Keratinocyte (primary cell): ENCODE measurements around the gene VMP1. TPM values are rescaled to one million over a fixed set of nuclear protein-coding genes. Genes with fewer than 3 reads are reported as not detected.

ENCODE experiments used
- DNase-seq: peaks from one replicate; pipeline ENCODE4 v3.0.0-alpha.2; 2011; ENCODE audit warnings: low read depth, missing footprints, low spot score
- FAIRE-seq: peaks from 2 replicates; lab custom pipeline; 2011; peaks lifted over from hg19 to GRCh38; lab: Jason Lieb, UNC
- H2AFZ ChIP-seq: 2 replicates; pipeline ENCODE4 v1.6.0; 2012; ENCODE audit warnings: low read length, control low read depth, inconsistent platforms; ENCODE audit not compliant: control insufficient read depth
- H3K27ac ChIP-seq: 2 replicates; pipeline ENCODE4 v1.5.1; 2011; ENCODE audit warnings: low read length; ENCODE audit not compliant: control insufficient read depth, insufficient read depth
- H3K27me3 ChIP-seq: 3 replicates; pipeline ENCODE4 v1.6.0; 2011; ENCODE audit warnings: low read length; ENCODE audit not compliant: control insufficient read depth, insufficient read depth; ENCODE audit errors: extremely low read depth
- H3K36me3 ChIP-seq, 2 experiments: 2 replicates in 1 of 2; 3 replicates in 1 of 2; pipeline ENCODE4 v1.5.1; 2011; ENCODE audit warnings: low read length in 2 of 2, mild to moderate bottlenecking in 1 of 2; ENCODE audit not compliant: control insufficient read depth in 2 of 2, insufficient read depth in 2 of 2; ENCODE audit errors: extremely low read depth in 1 of 2
- H3K4me1 ChIP-seq: 3 replicates; pipeline ENCODE4 v1.5.1; 2011; ENCODE audit warnings: low read length; ENCODE audit not compliant: control insufficient read depth, insufficient read depth; ENCODE audit errors: extremely low read depth
- H3K4me2 ChIP-seq: 3 replicates; pipeline ENCODE4 v1.6.0; 2011; ENCODE audit warnings: low read depth, low read length; ENCODE audit not compliant: control insufficient read depth, insufficient read depth; ENCODE audit errors: extremely low read depth
- H3K4me3 ChIP-seq, 3 experiments: fragments of 200-600 bp in 1 of 3; sonication (generic) in 1 of 3; 2 replicates in 2 of 3; 3 replicates in 1 of 3; pipeline ENCODE4 v1.5.1; 2011 to 2016; ENCODE audit warnings: low read length in 3 of 3, mild to moderate bottlenecking in 3 of 3, control low read depth in 2 of 3, inconsistent platforms in 1 of 3, low read depth in 1 of 3, mixed read lengths in 1 of 3, mixed run types in 1 of 3, moderate library complexity in 1 of 3; ENCODE audit not compliant: control insufficient read depth in 2 of 3, insufficient read depth in 2 of 3; ENCODE audit errors: extremely low read depth in 1 of 3
- H3K79me2 ChIP-seq: 2 replicates; pipeline ENCODE4 v1.6.0; 2012; ENCODE audit warnings: low read length; ENCODE audit not compliant: control insufficient read depth, insufficient read depth
- H3K9ac ChIP-seq: 3 replicates; pipeline ENCODE4 v1.6.0; 2011; ENCODE audit warnings: low read length; ENCODE audit not compliant: control insufficient read depth, insufficient read depth; ENCODE audit errors: extremely low read depth
- H3K9me1 ChIP-seq: 3 replicates; pipeline ENCODE4 v1.6.0; 2011; ENCODE audit warnings: low read length; ENCODE audit not compliant: control insufficient read depth, insufficient read depth; ENCODE audit errors: extremely low read depth
- H3K9me3 ChIP-seq: 2 replicates; pipeline ENCODE4 v1.5.1; 2012; ENCODE audit warnings: low read depth, low read length; ENCODE audit not compliant: control insufficient read depth
- H4K20me1 ChIP-seq: 3 replicates; pipeline ENCODE4 v1.6.0; 2011; ENCODE audit warnings: low read length; ENCODE audit not compliant: control insufficient read depth, insufficient read depth; ENCODE audit errors: extremely low read depth
- EZH2 ChIP-seq: IDR thresholded peaks from one replicate; pipeline ENCODE4 v1.6.1; 2012; ENCODE audit warnings: inconsistent platforms, mild to moderate bottlenecking, low read length, moderate library complexity
- dilution Hi-C: fragments of 300-500 bp; cut with MboI; formaldehyde crosslinking; loops from one replicate; pipeline ENCODE4 v1.7.0; 2020; ENCODE audit warnings: low sequenced_read_pairs; ENCODE audit not compliant: extremely low pct_ligation_motif_present
- polyA plus RNA-seq, 5 experiments: library from polyadenylated mRNA; depleted of rRNA in 3 of 5; stranded (reverse) in 3 of 5; stranded (forward) in 1 of 5; unstranded in 1 of 5; fragments of >200 nt; gene quantifications; 1 replicate in 1 of 5; 2 replicates in 3 of 5; 3 replicates in 1 of 5; pipeline versions ENCODE4 v1.2.1 to v1.2.3, GENCODE V29; 2011 to 2012; ENCODE audit warnings: missing spikeins in 2 of 5, low read depth in 1 of 5, low replicate concordance in 1 of 5
- TF ChIP-seq, protein P1 (sequence below), 3 experiments: IDR thresholded peaks in 1 of 3; conservative IDR thresholded peaks in 1 of 3; optimal IDR thresholded peaks in 1 of 3; 2 replicates in 2 of 3; 3 replicates in 1 of 3; pipeline versions ENCODE3 to v1.5.1; 2011; ENCODE audit warnings: low read length in 3 of 3, mild to moderate bottlenecking in 3 of 3, moderate library complexity in 2 of 3, control low read depth in 1 of 3, inconsistent platforms in 1 of 3; ENCODE audit not compliant: insufficient read depth in 2 of 3; ENCODE audit errors: extremely low read depth in 1 of 3

VMP1 gene
- polyA plus RNA-seq, 1 donor (not counting 4 experiments of a cell fraction or from before 2014, with no cell fraction given) = 303 TPM

GRCh38 chr17:59884861-59885260 is 177.4 kb downstream of the VMP1 start:
- H3K9me3 ChIP-seq = no peaks in the 10 kb centered on the region
- FAIRE-seq = no peak
- H3K4me3 ChIP-seq = no peak overlapping the region
- no peak for TF ChIP-seq EZH2
- TF ChIP-seq, protein P1, sequence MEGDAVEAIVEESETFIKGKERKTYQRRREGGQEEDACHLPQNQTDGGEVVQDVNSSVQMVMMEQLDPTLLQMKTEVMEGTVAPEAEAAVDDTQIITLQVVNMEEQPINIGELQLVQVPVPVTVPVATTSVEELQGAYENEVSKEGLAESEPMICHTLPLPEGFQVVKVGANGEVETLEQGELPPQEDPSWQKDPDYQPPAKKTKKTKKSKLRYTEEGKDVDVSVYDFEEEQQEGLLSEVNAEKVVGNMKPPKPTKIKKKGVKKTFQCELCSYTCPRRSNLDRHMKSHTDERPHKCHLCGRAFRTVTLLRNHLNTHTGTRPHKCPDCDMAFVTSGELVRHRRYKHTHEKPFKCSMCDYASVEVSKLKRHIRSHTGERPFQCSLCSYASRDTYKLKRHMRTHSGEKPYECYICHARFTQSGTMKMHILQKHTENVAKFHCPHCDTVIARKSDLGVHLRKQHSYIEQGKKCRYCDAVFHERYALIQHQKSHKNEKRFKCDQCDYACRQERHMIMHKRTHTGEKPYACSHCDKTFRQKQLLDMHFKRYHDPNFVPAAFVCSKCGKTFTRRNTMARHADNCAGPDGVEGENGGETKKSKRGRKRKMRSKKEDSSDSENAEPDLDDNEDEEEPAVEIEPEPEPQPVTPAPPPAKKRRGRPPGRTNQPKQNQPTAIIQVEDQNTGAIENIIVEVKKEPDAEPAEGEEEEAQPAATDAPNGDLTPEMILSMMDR (optimal IDR thresholded peaks at IDR 0.05 in 1 of 3, IDR thresholded peaks at IDR 0.05 in 1 of 3, conservative IDR thresholded peaks at IDR 0.05 in 1 of 3; ENCODE audit: extremely low read depth in 1 of 3, insufficient read depth in 2 of 3, low read length in 3 of 3) = no peak
- no peak for DNase-seq
- H4K20me1 ChIP-seq = no peaks in the 10 kb centered on the region
- no peak overlapping the region for H3K4me2 ChIP-seq
- no peaks in the 10 kb centered on the region for H3K27me3 ChIP-seq
- no peaks in the 10 kb centered on the region for H3K4me1 ChIP-seq
- no peak overlapping the region for H2AFZ ChIP-seq
- dilution Hi-C loops = no loop called here
- no peaks in the 10 kb centered on the region for H3K9me1 ChIP-seq
- H3K79me2 ChIP-seq = no peaks in the 10 kb centered on the region
- H3K9ac ChIP-seq = no peak overlapping the region
- no peak overlapping the region for H3K27ac ChIP-seq
- peaks cover 1 to 8% of the 10 kb centered on the region in 2 experiments for H3K36me3 ChIP-seq

GRCh38 chr17:59888145-59888750 is 180.8 kb downstream of the VMP1 start:
- DNase-seq (no peak), FAIRE-seq (no peak)
- peaks cover 1 to 13% of the 10 kb centered on the region in 2 experiments for H3K36me3 ChIP-seq

More at GRCh38 chr17:59888145-59888750, 180.8 kb downstream of the VMP1 start:
- no peak for TF ChIP-seq EZH2
- TF ChIP-seq, protein P1 (optimal IDR thresholded peaks at IDR 0.05 in 1 of 3, IDR thresholded peaks at IDR 0.05 in 1 of 3, conservative IDR thresholded peaks at IDR 0.05 in 1 of 3; ENCODE audit: extremely low read depth in 1 of 3, insufficient read depth in 2 of 3, low read length in 3 of 3) = no peak
- Histone ChIP-seq H3K27ac (no peak overlapping the region), H3K4me1 (peaks cover 6% of the 10 kb centered on the region), H3K9me1 (no peaks in the 10 kb centered on the region), H3K4me3 (no peak overlapping the region), H2AFZ (no peak overlapping the region), H4K20me1 (no peaks in the 10 kb centered on the region), H3K27me3 (no peaks in the 10 kb centered on the region), H3K9ac (no peak overlapping the region), H3K79me2 (peaks cover 12% of the 10 kb centered on the region), H3K9me3 (no peaks in the 10 kb centered on the region), H3K4me2 (no peak overlapping the region)
- dilution Hi-C loops = no loop called here
